Measurements from ENCODE around the gene GGA3.
"Not testable (repeated sequence)": the region's sequence is repeated elsewhere in the genome, so short reads cannot be mapped to it uniquely, and the experiment has no call there.

Gene GGA3

GRCh38 chr17:75207050-75207407, 54.4 kb downstream of the GGA3 start:
- Histone ChIP-seq H3K27ac (ENCODE audit: insufficient read depth in 1 of 2, low read depth in 1 of 2, low read length in 2 of 2, poor library complexity in 1 of 2, severe bottlenecking in 2 of 2) (peak overlapping the region in 1 of 2 experiments; percentile 32), H3K36me3 (ENCODE audit: control insufficient read depth in 4 of 4, insufficient read depth in 4 of 4, low read length in 3 of 4) (peaks cover 9 to 29% (median 20%) of the 10 kb centered on the region in 4 experiments), H3K4me3 (ENCODE audit: control insufficient read depth in 1 of 7, extremely low read depth in 1 of 7, insufficient read depth in 4 of 7, low read depth in 2 of 7, low read length in 6 of 7) (peak overlapping the region in 1 of 7 experiments; percentile 96), H3K4me1 (ENCODE audit: control extremely low read depth in 1 of 4, control insufficient read depth in 4 of 4, insufficient read depth in 4 of 4, low read length in 3 of 4) (peaks cover 6 to 17% (median 17%) of the 10 kb centered on the region in 4 experiments)
- DNase-seq; H3K27me3 ChIP-seq (replicated peaks in 2 of 5; ENCODE audit: control insufficient read depth in 4 of 5, insufficient read depth in 5 of 5, low read length in 4 of 5); H3K9me3 ChIP-seq (ENCODE audit: control extremely low read depth in 1 of 5, control insufficient read depth in 4 of 5, insufficient read depth in 2 of 5, low read depth in 1 of 5, low read length in 4 of 5); POLR2A ChIA-PET: not testable (repeated sequence)
- CTCF ChIA-PET: interaction anchor here (1.6 to 9.6 kb wide), 4 partner anchors 9 to 94 kb away, joined by 3 to 89 read pairs (median 9); partner anchors contain the start of gene ARMC7
- WGBS (ENCODE audit: insufficient coverage): 97% methylated on average over 8 of the region's 8 CpGs

GRCh38 chr17:75205793-75206163, 55.6 kb downstream of the GGA3 start:
- H3K4me1 ChIP-seq (ENCODE audit: control extremely low read depth in 1 of 4, control insufficient read depth in 4 of 4, insufficient read depth in 4 of 4, low read length in 3 of 4): peaks cover 6 to 17% (median 17%) of the 10 kb centered on the region in 4 experiments
- POLR2A ChIA-PET: interaction anchor here (0.5 to 1.2 kb wide), 3 partner anchors 9 to 193 kb away, joined by 3 to 4 read pairs (median 3); no protein-coding TSS in a partner anchor
- 0% methylated on average over 20 of the region's 22 CpGs for WGBS (ENCODE audit: insufficient coverage)

GRCh38 chr17:75205037-75205792, 56.2 kb downstream of the GGA3 start, which contains the start of gene NUP85:
Gene NUP85, plus strand, starts transcription at chr17:75205679. Its CDS starts 83 bp downstream, at chr17:75205762.
- no peaks in the 10 kb centered on the region for H3K27me3 ChIP-seq (replicated peaks in 2 of 5; ENCODE audit: control insufficient read depth in 4 of 5, insufficient read depth in 5 of 5, low read length in 4 of 5)
- DNase-seq: peak; percentile 90
- H3K36me3 ChIP-seq (ENCODE audit: control insufficient read depth in 4 of 4, insufficient read depth in 4 of 4, low read length in 3 of 4): peaks cover 6 to 16% (median 10%) of the 10 kb centered on the region in 4 experiments
- ChIA-PET CTCF (interaction anchor here (0.7 to 9.6 kb wide), 9 partner anchors 11 to 271 kb away, joined by 3 to 89 read pairs (median 3); partner anchors contain the start of genes ARMC7 and MIF4GD), POLR2A (interaction anchor here (0.6 to 1.2 kb wide), 3 partner anchors 10 to 923 kb away, joined by 3 to 4 read pairs (median 3); no protein-coding TSS in a partner anchor)
- peaks cover 6 to 17% (median 17%) of the 10 kb centered on the region in 4 experiments for H3K4me1 ChIP-seq (ENCODE audit: control extremely low read depth in 1 of 4, control insufficient read depth in 4 of 4, insufficient read depth in 4 of 4, low read length in 3 of 4)
- H3K4me3 ChIP-seq (ENCODE audit: control insufficient read depth in 1 of 7, extremely low read depth in 1 of 7, insufficient read depth in 4 of 7, low read depth in 2 of 7, low read length in 6 of 7): peak within 1 kb of the TSS; percentile 85 to 99 (median 96)
- no peaks in the 10 kb centered on the region for H3K9me3 ChIP-seq (ENCODE audit: control extremely low read depth in 1 of 5, control insufficient read depth in 4 of 5, insufficient read depth in 2 of 5, low read depth in 1 of 5, low read length in 4 of 5)
- WGBS (ENCODE audit: insufficient coverage): 0% methylated on average over 41 of the region's 57 CpGs
- H3K27ac ChIP-seq (ENCODE audit: insufficient read depth in 1 of 2, low read depth in 1 of 2, low read length in 2 of 2, poor library complexity in 1 of 2, severe bottlenecking in 2 of 2): peak within 1 kb of the TSS; percentile 97 to 99

More at GRCh38 chr17:75205793-75206163, 55.6 kb downstream of the GGA3 start:
- H3K9me3 ChIP-seq (ENCODE audit: control extremely low read depth in 1 of 5, control insufficient read depth in 4 of 5, insufficient read depth in 2 of 5, low read depth in 1 of 5, low read length in 4 of 5): no peaks in the 10 kb centered on the region
- H3K27me3 ChIP-seq (replicated peaks in 2 of 5; ENCODE audit: control insufficient read depth in 4 of 5, insufficient read depth in 5 of 5, low read length in 4 of 5): no peaks in the 10 kb centered on the region
- H3K27ac ChIP-seq (ENCODE audit: insufficient read depth in 1 of 2, low read depth in 1 of 2, low read length in 2 of 2, poor library complexity in 1 of 2, severe bottlenecking in 2 of 2): peak overlapping the region; percentile 97 to 99
- CTCF ChIA-PET: interaction anchor here (0.7 to 9.6 kb wide), 7 partner anchors 11 to 245 kb away, joined by 3 to 89 read pairs (median 5); partner anchors contain the start of genes ARMC7 and MIF4GD
- H3K36me3 ChIP-seq (ENCODE audit: control insufficient read depth in 4 of 4, insufficient read depth in 4 of 4, low read length in 3 of 4): peaks cover 9 to 21% (median 14%) of the 10 kb centered on the region in 4 experiments
- no peak for DNase-seq
- H3K4me3 ChIP-seq (ENCODE audit: control insufficient read depth in 1 of 7, extremely low read depth in 1 of 7, insufficient read depth in 4 of 7, low read depth in 2 of 7, low read length in 6 of 7): peak overlapping the region; percentile 85 to 99 (median 96)

- ChIA-PET POLR2A (interaction anchor here (0.5 kb wide), 1 partner anchor 26 kb away, joined by 4 read pairs; no protein-coding TSS in a partner anchor), CTCF (interaction anchor here (0.9 to 9.6 kb wide), 14 partner anchors 9 to 241 kb away, joined by 3 to 89 read pairs (median 5); partner anchors contain the start of gene ARMC7)
- no peaks in the 10 kb centered on the region for H3K27me3 ChIP-seq (replicated peaks in 2 of 5; ENCODE audit: control insufficient read depth in 4 of 5, insufficient read depth in 5 of 5, low read length in 4 of 5)
- no peak overlapping the region for H3K27ac ChIP-seq (ENCODE audit: insufficient read depth in 1 of 2, low read depth in 1 of 2, low read length in 2 of 2, poor library complexity in 1 of 2, severe bottlenecking in 2 of 2)
- no peak for DNase-seq
- H3K4me1 ChIP-seq (ENCODE audit: control extremely low read depth in 1 of 4, control insufficient read depth in 4 of 4, insufficient read depth in 4 of 4, low read length in 3 of 4): peaks cover 0 to 9% (median 5%) of the 10 kb centered on the region in 4 experiments
- no peaks in the 10 kb centered on the region for H3K9me3 ChIP-seq (ENCODE audit: control extremely low read depth in 1 of 5, control insufficient read depth in 4 of 5, insufficient read depth in 2 of 5, low read depth in 1 of 5, low read length in 4 of 5)
- 100% methylated on average over 5 of the region's 6 CpGs for WGBS (ENCODE audit: insufficient coverage)
- no peaks in the 10 kb centered on the region for H3K36me3 ChIP-seq (ENCODE audit: control insufficient read depth in 4 of 4, insufficient read depth in 4 of 4, low read length in 3 of 4)
- no peak overlapping the region for H3K4me3 ChIP-seq (ENCODE audit: control insufficient read depth in 1 of 7, extremely low read depth in 1 of 7, insufficient read depth in 4 of 7, low read depth in 2 of 7, low read length in 6 of 7)
Observed at GRCh38 chr17:75199886-75200618, 61.4 kb downstream of the GGA3 start.

GRCh38 chr17:75194879-75195278, 66.5 kb downstream of the GGA3 start:
- Histone ChIP-seq H3K4me1 (ENCODE audit: control extremely low read depth in 1 of 4, control insufficient read depth in 4 of 4, insufficient read depth in 4 of 4, low read length in 3 of 4) (no peaks in the 10 kb centered on the region), H3K36me3 (ENCODE audit: control insufficient read depth in 4 of 4, insufficient read depth in 4 of 4, low read length in 3 of 4) (no peaks in the 10 kb centered on the region), H3K4me3 (ENCODE audit: control insufficient read depth in 1 of 7, extremely low read depth in 1 of 7, insufficient read depth in 4 of 7, low read depth in 2 of 7, low read length in 6 of 7) (no peak overlapping the region), H3K9me3 (ENCODE audit: control extremely low read depth in 1 of 5, control insufficient read depth in 4 of 5, insufficient read depth in 2 of 5, low read depth in 1 of 5, low read length in 4 of 5) (no peaks in the 10 kb centered on the region), H3K27me3 (replicated peaks in 2 of 5; ENCODE audit: control insufficient read depth in 4 of 5, insufficient read depth in 5 of 5, low read length in 4 of 5) (no peaks in the 10 kb centered on the region), H3K27ac (ENCODE audit: insufficient read depth in 1 of 2, low read depth in 1 of 2, low read length in 2 of 2, poor library complexity in 1 of 2, severe bottlenecking in 2 of 2) (no peak overlapping the region)
- DNase-seq: no peak
- ChIA-PET CTCF (no interaction called here), POLR2A (no interaction called here)
- 80% methylated on average over 1 of the region's 5 CpGs for WGBS (ENCODE audit: insufficient coverage)

GRCh38 chr17:75191584-75191983, 69.8 kb downstream of the GGA3 start:
- Histone ChIP-seq H3K9me3 (ENCODE audit: control extremely low read depth in 1 of 5, control insufficient read depth in 4 of 5, insufficient read depth in 2 of 5, low read depth in 1 of 5, low read length in 4 of 5) (no peaks in the 10 kb centered on the region), H3K4me3 (ENCODE audit: control insufficient read depth in 1 of 7, extremely low read depth in 1 of 7, insufficient read depth in 4 of 7, low read depth in 2 of 7, low read length in 6 of 7) (no peak overlapping the region), H3K27ac (ENCODE audit: insufficient read depth in 1 of 2, low read depth in 1 of 2, low read length in 2 of 2, poor library complexity in 1 of 2, severe bottlenecking in 2 of 2) (no peak overlapping the region), H3K36me3 (ENCODE audit: control insufficient read depth in 4 of 4, insufficient read depth in 4 of 4, low read length in 3 of 4) (no peaks in the 10 kb centered on the region), H3K4me1 (ENCODE audit: control extremely low read depth in 1 of 4, control insufficient read depth in 4 of 4, insufficient read depth in 4 of 4, low read length in 3 of 4) (peaks cover 0 to 4% (median 0%) of the 10 kb centered on the region in 4 experiments), H3K27me3 (replicated peaks in 2 of 5; ENCODE audit: control insufficient read depth in 4 of 5, insufficient read depth in 5 of 5, low read length in 4 of 5) (no peaks in the 10 kb centered on the region)
- DNase-seq: peak in 1 of 3 donors; percentile 14
- POLR2A ChIA-PET: no interaction called here
- CTCF ChIA-PET: interaction anchor here (0.8 to 2.1 kb wide), 5 partner anchors 9 to 132 kb away, joined by 3 to 6 read pairs (median 3); no protein-coding TSS in a partner anchor
- 83% methylated on average over 3 of the region's 4 CpGs for WGBS (ENCODE audit: insufficient coverage)

Data from common myeloid progenitor, CD34-positive (primary cell).